Left lobe of liver (tissue), 2 donors: ENCODE data around the gene SLC38A11. TPM values are rescaled to one million over a fixed set of nuclear protein-coding genes. Genes with fewer than 3 reads are reported as not detected.

ENCODE experiments used
- ATAC-seq: fragments of 200-7000 bp; cut with Tn5 transposase; one replicate; pipeline ENCODE4 v1.9.1; 2020; ENCODE audit warnings: mild to moderate bottlenecking, moderate library complexity
- DNase-seq: peaks from one replicate; pipeline ENCODE4 v3.0.0-alpha.2; 2020; ENCODE audit warnings: low spot score
- total RNA-seq: library from RNA; stranded (reverse); gene quantifications from one replicate; pipeline ENCODE4 v1.2.1, GENCODE V29; 2021
- donor health status: DM: no; HTN: no; CAD: no; lungs with moderate emphysema.
- donor health status: DM: no; HTN: yes; CAD: no.

SLC38A11 gene
- total RNA-seq, 1 donor from 2014 or later, result 2.2 TPM

GRCh38 chr2:164972216-164972615 is 16.9 kb upstream of the SLC38A11 start:
- DNase-seq (no peak), ATAC-seq (no peak)

GRCh38 chr2:164969909-164970690 is 14.8 kb upstream of the SLC38A11 start:
- ATAC-seq (no peak), DNase-seq (no peak)

- ATAC-seq, result no peak
- DNase-seq, result no peak
These were observed 12.5 kb upstream of the SLC38A11 start for GRCh38 chr2:164967781-164968228.

- ATAC-seq, result no peak
- DNase-seq, result no peak
These were observed 12.0 kb upstream of the SLC38A11 start for GRCh38 chr2:164967361-164967760.

- no peak for DNase-seq
These were observed 9.4 kb upstream of the SLC38A11 start for GRCh38 chr2:164964700-164965099.

GRCh38 chr2:164960159-164960558 is 4.8 kb upstream of the SLC38A11 start:
- DNase-seq, result no peak
- no peak for ATAC-seq

More at GRCh38 chr2:164964700-164965099, 9.4 kb upstream of the SLC38A11 start:
- no peak for ATAC-seq

GRCh38 chr2:164954186-164954585 is 1.1 kb downstream of the SLC38A11 start:
- ATAC-seq, result no peak
- no peak for DNase-seq

- ATAC-seq (no peak), DNase-seq (no peak)
These were observed 2.0 kb downstream of the SLC38A11 start for GRCh38 chr2:164953279-164953678.

- ATAC-seq (no peak), DNase-seq (no peak)
These were observed 3.1 kb downstream of the SLC38A11 start for GRCh38 chr2:164952057-164952702.

- DNase-seq (no peak), ATAC-seq (no peak)
These were observed 6.8 kb downstream of the SLC38A11 start for GRCh38 chr2:164948540-164948939.

- DNase-seq (no peak), ATAC-seq (no peak)
These were observed 8.0 kb downstream of the SLC38A11 start for GRCh38 chr2:164947281-164947680.

- DNase-seq, result no peak
- no peak for ATAC-seq
These were observed 12.0 kb downstream of the SLC38A11 start for GRCh38 chr2:164943289-164943688.

- DNase-seq, result peak; percentile 54
- ATAC-seq, result peak; percentile 95
These were observed 17.4 kb downstream of the SLC38A11 start for GRCh38 chr2:164937864-164938401.

- DNase-seq (no peak), ATAC-seq (no peak)
These were observed 19.9 kb downstream of the SLC38A11 start for GRCh38 chr2:164935118-164936101.

GRCh38 chr2:164934401-164935117 is 20.8 kb downstream of the SLC38A11 start:
- no peak for ATAC-seq
- no peak for DNase-seq

GRCh38 chr2:164933671-164934189 is 21.6 kb downstream of the SLC38A11 start:
- no peak for ATAC-seq

GRCh38 chr2:164932377-164932776 is 22.9 kb downstream of the SLC38A11 start:
- DNase-seq (no peak), ATAC-seq (no peak)

More at GRCh38 chr2:164933671-164934189, 21.6 kb downstream of the SLC38A11 start:
- DNase-seq, result no peak

- DNase-seq (no peak), ATAC-seq (no peak)
These were observed 27.1 kb downstream of the SLC38A11 start for GRCh38 chr2:164928101-164928673.

- DNase-seq (no peak), ATAC-seq (no peak)
These were observed 33.2 kb downstream of the SLC38A11 start for GRCh38 chr2:164922134-164922533.
